CD4-positive, alpha-beta T cell (primary cell): ENCODE data around the gene CERT1. TPM values are rescaled to one million over a fixed set of nuclear protein-coding genes. Genes with fewer than 3 reads are reported as not detected.

ENCODE experiments used
- ATAC-seq: fragments of 200-7000 bp; cut with Tn5 transposase; one replicate; pipeline ENCODE4 v1.10.0; 2022; ENCODE audit warnings: mild to moderate bottlenecking; ENCODE audit not compliant: poor library complexity
- CTCF ChIA-PET: fragments of 350-600 bp; sonication (Branson Sonifier 250); formaldehyde crosslinking; loops from one replicate; lab custom pipeline; 2021; ENCODE audit warnings: antibody characterized with exemption, inconsistent platforms; lab: Charles Lee
- POLR2A ChIA-PET: fragments of 350-600 bp; sonication (Branson Sonifier 250); formaldehyde crosslinking; loops from one replicate; lab custom pipeline; 2021; ENCODE audit warnings: antibody characterized with exemption, inconsistent platforms; lab: Charles Lee
- DNase-seq, 14 experiments: peaks; one replicate each; pipeline ENCODE4 v3.0.0-alpha.2; 2013 to 2020; ENCODE audit warnings: mixed read lengths in 2 of 14
- H3K27ac ChIP-seq, 2 donors: one replicate each; pipeline versions ENCODE4 v1.5.1 to v1.7.0; 2013; ENCODE audit warnings: low read length in 2 of 2, low read depth in 1 of 2, mild to moderate bottlenecking in 1 of 2
- H3K27me3 ChIP-seq, 2 experiments: 1 replicate in 1 of 2; 2 replicates in 1 of 2; pipeline versions ENCODE4 v1.6.1 to v1.7.0; 2013; ENCODE audit warnings: low read length in 2 of 2, control low read depth in 1 of 2, mild to moderate bottlenecking in 1 of 2, moderate library complexity in 1 of 2; ENCODE audit not compliant: insufficient read depth in 2 of 2, control insufficient read depth in 1 of 2
- H3K36me3 ChIP-seq: one replicate; pipeline ENCODE4 v1.6.1; 2013; ENCODE audit warnings: low read length, control low read depth; ENCODE audit not compliant: insufficient read depth
- H3K4me1 ChIP-seq: one replicate; pipeline ENCODE4 v1.6.1; 2013; ENCODE audit warnings: low read length, control low read depth; ENCODE audit not compliant: insufficient read depth
- H3K4me3 ChIP-seq: one replicate; pipeline ENCODE4 v1.5.1; 2013; ENCODE audit warnings: mild to moderate bottlenecking, low read length, moderate library complexity
- H3K9me3 ChIP-seq, 2 experiments: 1 replicate in 1 of 2; 2 replicates in 1 of 2; pipeline versions ENCODE4 v1.6.1 to v1.7.0; 2013; ENCODE audit warnings: low read length in 2 of 2, mild to moderate bottlenecking in 2 of 2, control low read depth in 1 of 2, moderate library complexity in 1 of 2; ENCODE audit not compliant: control insufficient read depth in 1 of 2, insufficient read depth in 1 of 2
- H3K27ac Mint-ChIP-seq: one replicate; pipeline ENCODE4 v1.8.0; 2020; ENCODE audit warnings: mixed read lengths
- H3K27me3 Mint-ChIP-seq: one replicate; pipeline ENCODE4 v1.8.0; 2021; ENCODE audit warnings: mixed read lengths
- H3K36me3 Mint-ChIP-seq: one replicate; pipeline ENCODE4 v1.8.0; 2021; ENCODE audit warnings: low read depth, mixed read lengths
- H3K4me1 Mint-ChIP-seq: one replicate; pipeline ENCODE4 v1.8.0; 2021; ENCODE audit warnings: low read depth, mixed read lengths
- H3K4me3 Mint-ChIP-seq: one replicate; pipeline ENCODE4 v1.8.0; 2020; ENCODE audit warnings: mild to moderate bottlenecking, mixed read lengths
- H3K9me3 Mint-ChIP-seq: one replicate; pipeline ENCODE4 v1.8.0; 2020; ENCODE audit warnings: mixed read lengths
- intact Hi-C, 2 experiments: fragments of 100-400 bp; cut with DNase I in 1 of 2; cut with micrococcal nuclease in 1 of 2; formaldehyde crosslinking; loops; one replicate each; pipeline versions ENCODE4 v1.15.1 to v1.9.0; 2023 to 2025; cut with DNase I, micrococcal nuclease
- total RNA-seq, 174 experiments: library from RNA in 2 of 174; stranded (reverse) in 2 of 174; gene quantifications; one replicate each; pipeline ENCODE4 v1.2.3 and lab custom pipeline; 2021 to 2026
- TF ChIP-seq, protein P1 (sequence below): fragments of 200-600 bp; IDR thresholded peaks from one replicate; pipeline ENCODE4 v1.8.0; 2022; ENCODE audit warnings: antibody characterized with exemption, mild to moderate bottlenecking

CERT1 gene
- total RNA-seq, 2 experiments from 2014 or later, result 26.5 to 28.7 TPM

DNA sequence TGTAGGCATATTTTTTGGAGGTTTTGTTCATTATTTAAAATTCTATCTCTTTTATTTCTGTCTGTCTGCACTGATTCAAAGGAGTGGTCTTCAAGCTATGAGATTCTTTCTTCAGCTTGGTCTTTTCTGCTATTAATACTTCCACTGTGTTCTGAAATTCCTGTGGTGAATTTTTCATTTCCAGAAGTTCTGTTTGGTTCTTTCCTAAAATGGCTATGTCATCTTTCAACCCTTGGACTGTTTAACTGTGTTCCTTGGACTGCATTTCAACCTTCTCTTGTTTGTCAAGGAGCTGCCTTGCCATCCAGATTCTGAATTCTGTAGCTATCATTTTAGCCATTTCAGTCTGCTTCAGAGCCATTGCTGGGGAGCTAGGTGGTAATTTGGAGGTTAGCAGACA is 76.3 kb downstream of the CERT1 start:
- H3K27me3 Mint-ChIP-seq, result no peaks in the 10 kb centered on the region
- no peak overlapping the region for H3K4me3 Mint-ChIP-seq
- Histone ChIP-seq H3K4me1 (no peaks in the 10 kb centered on the region), H3K27ac (no peak overlapping the region), H3K9me3 (peaks cover 0 to 5% of the 10 kb centered on the region in 2 experiments), H3K36me3 (peaks cover 3% of the 10 kb centered on the region), H3K27me3 (no peaks in the 10 kb centered on the region), H3K4me3 (no peak overlapping the region)
- TF ChIP-seq, protein P1, sequence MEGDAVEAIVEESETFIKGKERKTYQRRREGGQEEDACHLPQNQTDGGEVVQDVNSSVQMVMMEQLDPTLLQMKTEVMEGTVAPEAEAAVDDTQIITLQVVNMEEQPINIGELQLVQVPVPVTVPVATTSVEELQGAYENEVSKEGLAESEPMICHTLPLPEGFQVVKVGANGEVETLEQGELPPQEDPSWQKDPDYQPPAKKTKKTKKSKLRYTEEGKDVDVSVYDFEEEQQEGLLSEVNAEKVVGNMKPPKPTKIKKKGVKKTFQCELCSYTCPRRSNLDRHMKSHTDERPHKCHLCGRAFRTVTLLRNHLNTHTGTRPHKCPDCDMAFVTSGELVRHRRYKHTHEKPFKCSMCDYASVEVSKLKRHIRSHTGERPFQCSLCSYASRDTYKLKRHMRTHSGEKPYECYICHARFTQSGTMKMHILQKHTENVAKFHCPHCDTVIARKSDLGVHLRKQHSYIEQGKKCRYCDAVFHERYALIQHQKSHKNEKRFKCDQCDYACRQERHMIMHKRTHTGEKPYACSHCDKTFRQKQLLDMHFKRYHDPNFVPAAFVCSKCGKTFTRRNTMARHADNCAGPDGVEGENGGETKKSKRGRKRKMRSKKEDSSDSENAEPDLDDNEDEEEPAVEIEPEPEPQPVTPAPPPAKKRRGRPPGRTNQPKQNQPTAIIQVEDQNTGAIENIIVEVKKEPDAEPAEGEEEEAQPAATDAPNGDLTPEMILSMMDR, result no peak
- H3K27ac Mint-ChIP-seq, result no peak overlapping the region
- ChIA-PET POLR2A (no interaction called here), CTCF (no interaction called here)
- H3K9me3 Mint-ChIP-seq, result no peaks in the 10 kb centered on the region
- no peak for ATAC-seq
- intact Hi-C loops, result no loop called here
- DNase-seq, result no peak
- peaks cover 4% of the 10 kb centered on the region for H3K4me1 Mint-ChIP-seq
- H3K36me3 Mint-ChIP-seq, result peaks cover 5% of the 10 kb centered on the region

GRCh38 chr5:75433814-75434506 is 77.5 kb downstream of the CERT1 start:
- H3K27me3 Mint-ChIP-seq, result no peaks in the 10 kb centered on the region
- no peaks in the 10 kb centered on the region for H3K27me3 ChIP-seq
- no peaks in the 10 kb centered on the region for H3K9me3 Mint-ChIP-seq
- H3K36me3 Mint-ChIP-seq, result peaks cover 5% of the 10 kb centered on the region
- TF ChIP-seq, protein P1, result no peak
- intact Hi-C loops, result no loop called here
- ATAC-seq (no peak), DNase-seq (no peak)
- no peaks in the 10 kb centered on the region for H3K4me1 ChIP-seq
- ChIA-PET POLR2A (no interaction called here), CTCF (interaction anchor here (0.6 kb wide), 1 partner anchor 105 kb away, joined by 3 read pairs; no protein-coding TSS in a partner anchor)
- H3K36me3 ChIP-seq, result peaks cover 3% of the 10 kb centered on the region
- H3K4me3 ChIP-seq, result no peak overlapping the region
- H3K4me3 Mint-ChIP-seq, result no peak overlapping the region
- no peaks in the 10 kb centered on the region for H3K4me1 Mint-ChIP-seq
- H3K27ac Mint-ChIP-seq, result no peak overlapping the region
- peaks cover 0 to 5% of the 10 kb centered on the region in 2 experiments for H3K9me3 ChIP-seq
- H3K27ac ChIP-seq, result no peak overlapping the region

GRCh38 chr5:75414241-75414640 is 97.2 kb downstream of the CERT1 start:
- no peak overlapping the region for H3K27ac Mint-ChIP-seq
- intact Hi-C loops, result no loop called here
- Histone ChIP-seq H3K27ac (no peak overlapping the region), H3K4me3 (no peak overlapping the region), H3K9me3 (no peaks in the 10 kb centered on the region), H3K36me3 (peaks cover 52% of the 10 kb centered on the region), H3K4me1 (no peaks in the 10 kb centered on the region), H3K27me3 (no peaks in the 10 kb centered on the region)
- H3K4me1 Mint-ChIP-seq, result no peaks in the 10 kb centered on the region
- ChIA-PET POLR2A (no interaction called here), CTCF (no interaction called here)
- DNase-seq (no peak), ATAC-seq (no peak)
- no peaks in the 10 kb centered on the region for H3K9me3 Mint-ChIP-seq
- no peaks in the 10 kb centered on the region for H3K27me3 Mint-ChIP-seq
- H3K4me3 Mint-ChIP-seq, result no peak overlapping the region
- TF ChIP-seq, protein P1, result no peak
- peaks cover 77% of the 10 kb centered on the region for H3K36me3 Mint-ChIP-seq
